Neural progenitor cell (in vitro differentiated cells): ENCODE data around the gene PYGM. TPM values are rescaled to one million over a fixed set of nuclear protein-coding genes. Genes with fewer than 3 reads are reported as not detected.

Source experiments
- DNase-seq: peaks from one replicate; pipeline ENCODE4 v3.0.0-alpha.2; 2016; ENCODE audit warnings: low spot score
- H2AFZ ChIP-seq: fragments of 200-600 bp; sonication (generic); replicated peaks from 2 replicates; pipeline ENCODE4 v1.6.1; 2016; ENCODE audit warnings: antibody characterized with exemption
- H3F3A ChIP-seq: fragments of 200-600 bp; sonication (generic); 2 replicates; pipeline ENCODE4 v1.6.1; 2016; ENCODE audit warnings: antibody characterized with exemption, low read depth
- H3K27ac ChIP-seq: fragments of 200-600 bp; sonication (generic); 2 replicates; pipeline ENCODE4 v1.5.1; 2016; ENCODE audit warnings: mild to moderate bottlenecking
- H3K27me3 ChIP-seq: fragments of 200-600 bp; sonication (generic); 2 replicates; pipeline ENCODE4 v1.6.1; 2016; ENCODE audit warnings: mild to moderate bottlenecking, moderate library complexity
- H3K36me3 ChIP-seq: fragments of 200-600 bp; sonication (generic); 2 replicates; pipeline ENCODE4 v1.5.1; 2016
- H3K4me1 ChIP-seq: fragments of 200-600 bp; sonication (generic); 2 replicates; pipeline ENCODE4 v1.6.1; 2016; ENCODE audit warnings: mixed run types
- H3K4me2 ChIP-seq: fragments of 200-600 bp; sonication (generic); 2 replicates; pipeline ENCODE4 v1.6.1; 2016
- H3K4me3 ChIP-seq: fragments of 200-600 bp; sonication (generic); 2 replicates; pipeline ENCODE4 v1.5.1; 2016
- H3K79me2 ChIP-seq: fragments of 200-600 bp; sonication (generic); 2 replicates; pipeline ENCODE4 v1.6.1; 2016; ENCODE audit warnings: low read depth
- H3K9ac ChIP-seq: fragments of 200-600 bp; sonication (generic); 2 replicates; pipeline ENCODE4 v1.6.1; 2016
- H3K9me3 ChIP-seq: fragments of 200-600 bp; sonication (generic); 2 replicates; pipeline ENCODE4 v1.5.1; 2016; ENCODE audit warnings: low read depth
- H4K20me1 ChIP-seq: fragments of 200-600 bp; sonication (generic); 2 replicates; pipeline ENCODE4 v1.6.1; 2016; ENCODE audit warnings: low read depth
- H3K27ac Mint-ChIP-seq: 3 replicates; pipeline ENCODE4 v1.8.0; 2021; ENCODE audit warnings: mixed read lengths
- H3K27me3 Mint-ChIP-seq: 2 replicates; pipeline ENCODE4 v1.8.0; 2022; ENCODE audit warnings: low read depth, mild to moderate bottlenecking, inconsistent platforms, moderate library complexity, mixed read lengths; ENCODE audit not compliant: insufficient read depth
- H3K36me3 Mint-ChIP-seq: 3 replicates; pipeline ENCODE4 v1.8.0; 2021; ENCODE audit warnings: mixed read lengths
- H3K4me1 Mint-ChIP-seq: 3 replicates; pipeline ENCODE4 v1.8.0; 2021; ENCODE audit warnings: mixed read lengths
- H3K4me3 Mint-ChIP-seq: 3 replicates; pipeline ENCODE4 v1.8.0; 2021; ENCODE audit warnings: mild to moderate bottlenecking, moderate library complexity, mixed read lengths
- H3K9me3 Mint-ChIP-seq: 3 replicates; pipeline ENCODE4 v1.8.0; 2020; ENCODE audit warnings: mixed read lengths
- CTCF ChIP-seq: fragments of 200-600 bp; sonication (generic); IDR thresholded peaks from 2 replicates; pipeline ENCODE4 v1.5.1; 2017; ENCODE audit warnings: antibody characterized with exemption, mild to moderate bottlenecking
- EZH2 ChIP-seq: fragments of 200-600 bp; sonication (generic); IDR thresholded peaks from 2 replicates; pipeline ENCODE4 v1.6.1; 2017; ENCODE audit warnings: antibody characterized with exemption, mild to moderate bottlenecking, moderate library complexity
- EZH2phosphoT487 ChIP-seq: fragments of 200-600 bp; sonication (generic); IDR thresholded peaks from 2 replicates; pipeline ENCODE4 v1.6.1; 2017; ENCODE audit warnings: antibody characterized with exemption
- total RNA-seq: library from RNA; depleted of rRNA; stranded (reverse); fragments of >200 nt; gene quantifications from 2 replicates; pipeline ENCODE4 v1.2.3, GENCODE V29; 2015; ENCODE audit warnings: low replicate concordance

The PYGM gene
- total RNA-seq, 1 donor from 2014 or later, result 1.4 TPM

GRCh38 chr11:64770120-64770519 is 10.3 kb upstream of the PYGM start:
- H3K4me1 Mint-ChIP-seq, result peaks cover 35% of the 10 kb centered on the region
- no peaks in the 10 kb centered on the region for H3K9me3 ChIP-seq
- H3F3A ChIP-seq, result peaks cover 98% of the 10 kb centered on the region
- no peak for TF ChIP-seq CTCF
- TF ChIP-seq EZH2, result no peak
- no peak for TF ChIP-seq EZH2phosphoT487
- H3K27me3 Mint-ChIP-seq, result peaks cover 4% of the 10 kb centered on the region
- H3K27ac ChIP-seq, result no peak overlapping the region
- no peak overlapping the region for H3K27ac Mint-ChIP-seq
- no peaks in the 10 kb centered on the region for H3K27me3 ChIP-seq
- H3K4me2 ChIP-seq, result no peak overlapping the region
- peaks cover 13% of the 10 kb centered on the region for H3K4me1 ChIP-seq
- peaks cover 59% of the 10 kb centered on the region for H3K36me3 Mint-ChIP-seq
- H3K36me3 ChIP-seq, result peaks cover 58% of the 10 kb centered on the region
- no peaks in the 10 kb centered on the region for H3K9me3 Mint-ChIP-seq
- H3K4me3 ChIP-seq, result no peak overlapping the region
- H3K4me3 Mint-ChIP-seq, result no peak overlapping the region
- no peak overlapping the region for H2AFZ ChIP-seq
- H3K79me2 ChIP-seq, result peaks cover 89% of the 10 kb centered on the region
- no peak overlapping the region for H3K9ac ChIP-seq
- no peak for DNase-seq
- H4K20me1 ChIP-seq, result peaks cover 100% of the 10 kb centered on the region

GRCh38 chr11:64769283-64769682 is 9.5 kb upstream of the PYGM start:
- Histone ChIP-seq H3K9me3 (no peaks in the 10 kb centered on the region), H3K9ac (no peak overlapping the region), H3K79me2 (peaks cover 88% of the 10 kb centered on the region), H3K36me3 (peaks cover 54% of the 10 kb centered on the region), H3K4me2 (no peak overlapping the region), H2AFZ (no peak overlapping the region), H4K20me1 (peaks cover 100% of the 10 kb centered on the region), H3F3A (peaks cover 99% of the 10 kb centered on the region), H3K4me1 (peaks cover 22% of the 10 kb centered on the region), H3K27me3 (no peaks in the 10 kb centered on the region), H3K4me3 (no peak overlapping the region), H3K27ac (no peak overlapping the region)
- Mint-ChIP-seq H3K36me3 (peaks cover 58% of the 10 kb centered on the region), H3K27me3 (peaks cover 7% of the 10 kb centered on the region), H3K4me3 (peak overlapping the region; percentile 36), H3K9me3 (no peaks in the 10 kb centered on the region), H3K4me1 (peaks cover 41% of the 10 kb centered on the region), H3K27ac (no peak overlapping the region)
- no peak for DNase-seq
- TF ChIP-seq EZH2 (no peak), CTCF (no peak), EZH2phosphoT487 (no peak)

GRCh38 chr11:64768300-64768694 is 8.5 kb upstream of the PYGM start:
- TF ChIP-seq EZH2phosphoT487 (no peak), CTCF (no peak), EZH2 (no peak)
- no peak overlapping the region for H3K27ac Mint-ChIP-seq
- peaks cover 100% of the 10 kb centered on the region for H4K20me1 ChIP-seq

More at GRCh38 chr11:64768300-64768694, 8.5 kb upstream of the PYGM start:
- H3K4me1 Mint-ChIP-seq, result peaks cover 48% of the 10 kb centered on the region
- no peaks in the 10 kb centered on the region for H3K9me3 Mint-ChIP-seq
- no peak overlapping the region for H3K4me3 ChIP-seq
- H2AFZ ChIP-seq, result no peak overlapping the region
- peaks cover 52% of the 10 kb centered on the region for H3K36me3 Mint-ChIP-seq
- H3K4me1 ChIP-seq, result peaks cover 31% of the 10 kb centered on the region
- peaks cover 78% of the 10 kb centered on the region for H3K79me2 ChIP-seq
- peaks cover 99% of the 10 kb centered on the region for H3F3A ChIP-seq
- H3K27me3 ChIP-seq, result no peaks in the 10 kb centered on the region
- H3K27me3 Mint-ChIP-seq, result peaks cover 7% of the 10 kb centered on the region
- H3K9me3 ChIP-seq, result no peaks in the 10 kb centered on the region
- no peak overlapping the region for H3K27ac ChIP-seq
- H3K4me3 Mint-ChIP-seq, result no peak overlapping the region
- H3K4me2 ChIP-seq, result no peak overlapping the region
- no peak overlapping the region for H3K9ac ChIP-seq
- H3K36me3 ChIP-seq, result peaks cover 44% of the 10 kb centered on the region
- no peak for DNase-seq
